Testis (tissue), 3 donors: ENCODE measurements around the gene AGAP1. TPM values are rescaled to one million over a fixed set of nuclear protein-coding genes. Genes with fewer than 3 reads are reported as not detected.

Experiments
- DNase-seq: peaks from one replicate; pipeline ENCODE4 v3.0.0-alpha.2; 2019
- H3K27ac ChIP-seq, 2 donors: fragments of 200-600 bp; sonication (generic); one replicate each; pipeline ENCODE4 v1.5.1; 2019
- H3K27me3 ChIP-seq: fragments of 200-600 bp; sonication (generic); one replicate; pipeline ENCODE4 v1.5.1; 2019
- H3K36me3 ChIP-seq: fragments of 200-600 bp; sonication (generic); one replicate; pipeline ENCODE4 v1.5.1; 2017; ENCODE audit warnings: low read depth; ENCODE audit errors: missing control alignments
- H3K4me1 ChIP-seq: fragments of 200-600 bp; sonication (generic); one replicate; pipeline ENCODE4 v1.5.1; 2019
- H3K4me3 ChIP-seq, 2 donors: fragments of 200-600 bp; sonication (generic); one replicate each; pipeline ENCODE4 v1.5.1; 2017 to 2019
- H3K9me3 ChIP-seq: fragments of 200-600 bp; sonication (generic); one replicate; pipeline ENCODE4 v1.5.1; 2017
- POLR2A ChIP-seq: fragments of 450-650 bp; IDR thresholded peaks from one replicate; pipeline ENCODE4 v1.6.1; 2017; ENCODE audit warnings: antibody characterized with exemption, mild to moderate bottlenecking, moderate library complexity
- WGBS, 2 donors: methylation state at CpG; one replicate each; pipeline ENCODE4 v1.1.5; 2018; 5-methylcytosine and 5-hydroxymethylcytosine counted together
- intact Hi-C: fragments of 100-400 bp; cut with DNase I; formaldehyde crosslinking; loops from one replicate; pipeline ENCODE4 v1.15.1; 2023; ENCODE audit warnings: low total_unique reads
- polyA plus RNA-seq: library from polyadenylated mRNA; stranded (reverse); fragments of 350-450 nt; fragmentation: Illumina TruSeq; extraction: RNeasy Lipid Tissue Mini Kit (QIAGEN cat#74804); gene quantifications from one replicate; pipeline ENCODE4 v1.2.3, GENCODE V29; 2014; ENCODE audit warnings: low read depth, low replicate concordance; ENCODE audit not compliant: insufficient read depth
- total RNA-seq, 2 donors: library from RNA; depleted of rRNA; stranded (reverse); fragments of >200 nt; gene quantifications; one replicate each; pipeline ENCODE4 v1.2.3, GENCODE V29; 2016
- TF ChIP-seq, protein P1 (sequence below), 3 experiments: fragments of 450-650 bp in 2 of 3; fragments of 200-600 bp in 1 of 3; sonication (generic) in 1 of 3; IDR thresholded peaks; one replicate each; pipeline ENCODE4 v1.5.1; 2016 to 2019; ENCODE audit warnings: antibody characterized with exemption in 3 of 3, mild to moderate bottlenecking in 2 of 3, moderate library complexity in 1 of 3

The AGAP1 gene
- total and polyA plus RNA-seq, 3 donors from 2014 or later = 21.4 to 45.5 (median 40.7) TPM

DNA sequence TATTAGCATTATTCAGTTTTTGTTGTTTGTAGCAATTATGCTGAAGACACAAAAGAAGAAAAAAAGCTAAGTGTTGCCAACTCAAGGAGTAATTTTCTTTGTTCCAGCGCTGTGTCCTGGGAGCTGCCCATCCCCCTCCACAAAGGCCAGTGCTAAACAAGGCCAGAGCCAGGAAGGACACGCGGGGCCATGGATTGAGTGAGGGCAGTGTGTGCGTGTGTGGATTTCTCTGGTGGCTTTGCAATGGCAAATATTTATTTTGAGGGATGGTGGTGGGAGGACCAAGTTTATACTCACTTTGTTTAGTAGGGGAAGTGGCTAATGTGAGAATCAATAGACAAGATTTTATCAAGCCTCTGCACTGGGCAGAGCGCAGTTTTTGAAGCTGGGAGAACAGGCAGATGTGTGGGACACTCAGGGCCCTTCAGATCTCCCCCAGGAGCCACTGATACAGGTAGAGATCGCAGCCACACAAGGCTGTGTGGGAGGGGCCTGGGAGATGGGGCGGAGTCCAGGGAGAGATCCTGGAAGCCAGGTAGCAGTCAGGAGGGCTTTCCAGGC lies 11.4 kb downstream of the AGAP1 start:
- Histone ChIP-seq H3K36me3 (no peaks in the 10 kb centered on the region), H3K9me3 (no peaks in the 10 kb centered on the region), H3K27me3 (no peaks in the 10 kb centered on the region), H3K27ac (no peak overlapping the region), H3K4me1 (peaks cover 4% of the 10 kb centered on the region), H3K4me3 (no peak overlapping the region)
- WGBS, 2 donors = 56 to 65% methylated on average over 7 of the region's 7 CpGs
- no peak for DNase-seq
- intact Hi-C loops = no loop called here
- no peak for TF ChIP-seq POLR2A
- TF ChIP-seq, protein P1, sequence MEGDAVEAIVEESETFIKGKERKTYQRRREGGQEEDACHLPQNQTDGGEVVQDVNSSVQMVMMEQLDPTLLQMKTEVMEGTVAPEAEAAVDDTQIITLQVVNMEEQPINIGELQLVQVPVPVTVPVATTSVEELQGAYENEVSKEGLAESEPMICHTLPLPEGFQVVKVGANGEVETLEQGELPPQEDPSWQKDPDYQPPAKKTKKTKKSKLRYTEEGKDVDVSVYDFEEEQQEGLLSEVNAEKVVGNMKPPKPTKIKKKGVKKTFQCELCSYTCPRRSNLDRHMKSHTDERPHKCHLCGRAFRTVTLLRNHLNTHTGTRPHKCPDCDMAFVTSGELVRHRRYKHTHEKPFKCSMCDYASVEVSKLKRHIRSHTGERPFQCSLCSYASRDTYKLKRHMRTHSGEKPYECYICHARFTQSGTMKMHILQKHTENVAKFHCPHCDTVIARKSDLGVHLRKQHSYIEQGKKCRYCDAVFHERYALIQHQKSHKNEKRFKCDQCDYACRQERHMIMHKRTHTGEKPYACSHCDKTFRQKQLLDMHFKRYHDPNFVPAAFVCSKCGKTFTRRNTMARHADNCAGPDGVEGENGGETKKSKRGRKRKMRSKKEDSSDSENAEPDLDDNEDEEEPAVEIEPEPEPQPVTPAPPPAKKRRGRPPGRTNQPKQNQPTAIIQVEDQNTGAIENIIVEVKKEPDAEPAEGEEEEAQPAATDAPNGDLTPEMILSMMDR (IDR thresholded peaks at IDR 0.05) = no peak

DNA sequence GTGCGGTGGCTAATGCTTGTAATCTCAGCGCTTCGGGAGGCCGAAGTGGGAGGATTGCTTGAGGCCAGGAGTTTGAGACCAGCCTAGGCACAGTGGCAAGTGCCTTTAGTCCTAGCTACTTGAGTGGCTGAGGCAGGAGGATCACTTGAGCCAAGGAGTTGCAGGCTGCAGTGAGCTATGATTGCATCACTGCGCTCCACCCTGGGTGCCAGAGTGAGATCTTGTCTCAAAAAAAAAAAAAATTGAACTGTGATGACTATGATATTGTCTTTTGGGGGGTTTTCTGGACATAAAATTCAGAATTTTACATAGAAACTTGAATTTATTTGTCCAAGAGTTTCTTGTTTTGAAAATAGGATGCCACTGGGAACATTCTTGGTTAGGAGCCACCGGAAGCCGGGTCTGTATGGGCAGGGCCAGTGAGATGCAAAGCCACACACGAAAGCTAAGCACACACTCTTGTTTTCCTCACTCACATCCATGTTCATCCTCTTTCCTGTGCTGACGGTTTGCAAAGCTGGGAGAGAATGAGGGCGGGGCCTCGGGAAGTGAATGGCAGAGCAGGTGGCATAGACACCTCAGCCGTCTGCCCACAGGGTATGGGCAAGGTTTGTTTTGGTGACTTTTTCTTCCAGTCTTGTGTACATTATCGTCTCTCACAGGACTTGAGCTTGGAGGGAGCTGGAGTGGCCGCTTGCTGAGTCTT lies 12.6 kb downstream of the AGAP1 start:
- WGBS, 2 donors = 79 to 94% methylated on average over 14 of the region's 14 CpGs
- Histone ChIP-seq H3K27ac (no peak overlapping the region), H3K4me1 (peaks cover 4% of the 10 kb centered on the region)

DNA sequence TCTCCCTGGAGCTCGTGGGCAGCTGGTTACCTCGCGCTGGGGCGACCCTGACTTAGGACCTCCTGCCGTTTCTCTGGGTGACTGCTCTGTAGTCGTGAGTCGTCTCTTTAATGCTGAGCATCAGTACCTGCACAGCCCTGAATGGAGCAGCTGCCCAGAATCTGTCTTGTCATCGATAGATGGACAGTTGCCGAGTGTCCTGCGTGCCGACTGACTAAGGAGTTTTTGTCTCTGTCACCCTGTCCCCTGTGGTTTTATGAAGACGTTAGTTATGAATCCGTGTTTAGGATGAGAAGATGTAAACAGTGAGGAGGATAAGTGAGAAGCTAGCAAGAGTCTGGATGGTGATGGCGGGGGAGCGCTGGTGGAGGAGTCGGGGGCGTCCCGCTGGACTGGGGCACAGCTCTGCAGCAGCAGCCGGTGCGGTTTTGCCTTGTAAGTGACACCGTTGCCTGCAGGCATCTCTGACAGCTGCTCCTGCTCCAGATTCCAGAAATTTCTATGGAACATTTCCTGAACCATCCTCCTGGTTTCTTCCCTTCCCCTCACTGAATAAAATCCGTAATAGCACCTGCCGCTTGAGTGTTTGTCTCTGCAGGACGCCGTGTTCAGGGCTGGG lies 13.3 kb downstream of the AGAP1 start:
- Histone ChIP-seq H3K9me3 (no peaks in the 10 kb centered on the region), H3K27ac (no peak overlapping the region), H3K4me1 (peaks cover 4% of the 10 kb centered on the region), H3K36me3 (no peaks in the 10 kb centered on the region), H3K27me3 (no peaks in the 10 kb centered on the region), H3K4me3 (no peak overlapping the region)
- 82 to 88% methylated on average over 25 of the region's 25 CpGs for WGBS, 2 donors
- DNase-seq = no peak
- intact Hi-C loops = no loop called here
- no peak for TF ChIP-seq POLR2A
- TF ChIP-seq, protein P1 (IDR thresholded peaks at IDR 0.05) = no peak

More for the DNA sequence above, 12.6 kb downstream of the AGAP1 start:
- Histone ChIP-seq H3K27me3 (no peaks in the 10 kb centered on the region), H3K36me3 (no peaks in the 10 kb centered on the region), H3K4me3 (no peak overlapping the region), H3K9me3 (no peaks in the 10 kb centered on the region)
- intact Hi-C loops = no loop called here
- no peak for DNase-seq
- TF ChIP-seq POLR2A = no peak

DNA sequence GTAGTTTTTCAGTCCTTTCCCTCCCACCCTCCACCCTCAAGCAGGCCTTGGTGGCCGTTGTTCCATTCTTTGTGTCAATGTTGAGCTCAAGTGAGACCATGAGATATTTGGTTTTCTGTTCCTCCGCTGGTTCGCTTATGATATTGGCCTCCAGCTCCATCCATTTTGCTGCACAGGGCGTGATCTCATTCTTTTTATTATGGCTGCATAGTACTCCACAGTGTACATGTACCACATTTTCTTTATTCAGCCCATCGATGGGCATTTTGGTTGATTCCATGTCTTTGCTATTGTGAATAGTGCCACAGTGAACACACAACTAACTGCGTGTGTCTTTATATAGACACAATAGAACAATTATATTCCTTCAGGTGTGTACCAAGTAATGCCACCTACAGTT lies 14.1 kb downstream of the AGAP1 start:
- intact Hi-C loops = no loop called here
- Histone ChIP-seq H3K4me1 (peaks cover 4% of the 10 kb centered on the region), H3K36me3 (no peaks in the 10 kb centered on the region), H3K4me3 (no peak overlapping the region), H3K27ac (no peak overlapping the region), H3K9me3 (no peaks in the 10 kb centered on the region), H3K27me3 (no peaks in the 10 kb centered on the region)
- no peak for DNase-seq
- 91 to 97% methylated on average over 6 of the region's 6 CpGs for WGBS, 2 donors
- no peak for TF ChIP-seq POLR2A
- TF ChIP-seq, protein P1 (IDR thresholded peaks at IDR 0.05) = no peak

DNA sequence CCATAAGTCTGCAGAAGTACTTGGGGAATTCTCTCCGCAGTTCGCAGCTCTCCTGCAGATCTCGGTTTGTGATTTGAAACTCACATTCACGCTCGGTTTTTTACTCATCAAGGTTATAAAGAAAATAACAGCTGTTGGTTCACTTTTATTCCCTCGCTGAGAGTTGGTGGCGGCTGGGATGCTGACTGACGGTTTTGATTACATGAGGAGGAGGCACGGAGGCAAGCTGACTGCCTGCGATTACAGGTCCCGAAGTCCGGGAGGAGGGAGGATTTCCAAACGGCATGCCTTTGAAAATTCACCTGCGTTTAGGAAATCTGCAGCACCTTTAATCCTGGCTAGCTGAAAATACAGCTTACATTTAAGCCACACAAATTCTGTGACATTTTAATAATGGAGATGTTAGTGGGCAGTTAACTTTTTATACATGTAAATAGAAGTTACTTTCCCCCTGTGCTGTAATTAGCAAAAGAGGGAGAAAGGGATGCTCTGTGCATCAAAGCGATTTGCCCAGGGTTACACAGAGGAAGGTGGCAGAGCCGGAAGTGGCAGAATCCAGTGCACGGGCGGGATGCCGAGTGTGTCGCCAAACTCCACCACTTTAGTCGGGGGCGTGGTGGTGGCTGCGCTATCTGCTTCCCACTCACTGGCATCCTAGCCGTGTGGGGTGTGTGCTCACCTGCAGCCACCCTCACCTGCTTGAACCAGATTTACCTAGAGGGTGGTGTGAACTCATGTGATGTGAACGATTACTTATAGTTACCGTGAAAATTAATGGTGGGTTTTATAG lies 14.7 kb downstream of the AGAP1 start:
- H3K27me3 ChIP-seq = no peaks in the 10 kb centered on the region
- WGBS, 2 donors = 84 to 88% methylated on average over 23 to 26 of the region's 26 CpGs
- DNase-seq = no peak
- intact Hi-C loops = no loop called here
- no peak overlapping the region for H3K4me3 ChIP-seq
- H3K36me3 ChIP-seq = no peaks in the 10 kb centered on the region
- TF ChIP-seq, protein P1 (IDR thresholded peaks at IDR 0.05) = no peak
- TF ChIP-seq POLR2A = no peak
- H3K9me3 ChIP-seq = no peaks in the 10 kb centered on the region
- H3K4me1 ChIP-seq = peaks cover 4% of the 10 kb centered on the region
- H3K27ac ChIP-seq = no peak overlapping the region
